HG03095 (cell line): ENCODE results near the gene SIGLECL1.

ENCODE experiments used
- ATAC-seq: cut with Tn5 transposase; IDR thresholded peaks from one replicate; pipeline ENCODE4 v1.9.1; 2021; ENCODE audit warnings: moderate library complexity; ENCODE audit not compliant: unreplicated experiment

Gene SIGLECL1

DNA sequence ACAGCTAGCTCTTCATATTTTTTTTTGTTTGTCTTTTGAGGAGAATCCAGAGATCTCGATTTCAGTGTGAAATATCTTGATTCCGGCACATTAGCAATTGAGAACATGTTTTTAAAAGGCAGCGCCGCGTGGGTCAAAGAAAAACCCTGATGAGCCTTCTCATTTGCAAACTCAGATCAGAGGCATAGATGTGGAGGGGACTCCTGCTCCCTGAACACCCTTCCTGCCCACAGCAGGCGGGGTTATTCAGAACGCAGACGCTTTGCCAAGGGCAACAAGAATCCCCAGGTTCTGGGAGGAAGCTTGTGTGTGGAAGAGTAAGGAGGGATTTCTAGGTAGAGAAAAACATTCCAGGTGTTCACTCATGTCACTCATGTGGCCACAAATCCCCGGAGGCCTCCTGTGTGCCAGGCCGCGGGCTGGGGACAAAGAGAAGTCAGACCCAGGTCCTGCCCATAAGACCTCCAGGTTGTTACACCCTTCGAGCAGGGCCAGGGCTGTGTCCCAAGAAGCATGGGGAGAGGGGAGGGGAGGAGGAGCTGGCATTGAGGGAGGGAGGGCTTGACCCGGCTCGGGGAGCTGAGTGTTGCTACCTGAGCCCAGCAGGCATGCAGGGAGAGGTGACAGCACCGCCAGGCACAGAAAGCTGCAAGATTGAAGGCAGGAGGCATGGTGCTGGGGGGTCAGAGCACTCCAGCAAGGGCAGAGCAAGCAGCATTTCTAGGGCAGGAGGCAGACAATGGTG is 44.7 kb downstream of the SIGLECL1 start:
- no peak for ATAC-seq

DNA sequence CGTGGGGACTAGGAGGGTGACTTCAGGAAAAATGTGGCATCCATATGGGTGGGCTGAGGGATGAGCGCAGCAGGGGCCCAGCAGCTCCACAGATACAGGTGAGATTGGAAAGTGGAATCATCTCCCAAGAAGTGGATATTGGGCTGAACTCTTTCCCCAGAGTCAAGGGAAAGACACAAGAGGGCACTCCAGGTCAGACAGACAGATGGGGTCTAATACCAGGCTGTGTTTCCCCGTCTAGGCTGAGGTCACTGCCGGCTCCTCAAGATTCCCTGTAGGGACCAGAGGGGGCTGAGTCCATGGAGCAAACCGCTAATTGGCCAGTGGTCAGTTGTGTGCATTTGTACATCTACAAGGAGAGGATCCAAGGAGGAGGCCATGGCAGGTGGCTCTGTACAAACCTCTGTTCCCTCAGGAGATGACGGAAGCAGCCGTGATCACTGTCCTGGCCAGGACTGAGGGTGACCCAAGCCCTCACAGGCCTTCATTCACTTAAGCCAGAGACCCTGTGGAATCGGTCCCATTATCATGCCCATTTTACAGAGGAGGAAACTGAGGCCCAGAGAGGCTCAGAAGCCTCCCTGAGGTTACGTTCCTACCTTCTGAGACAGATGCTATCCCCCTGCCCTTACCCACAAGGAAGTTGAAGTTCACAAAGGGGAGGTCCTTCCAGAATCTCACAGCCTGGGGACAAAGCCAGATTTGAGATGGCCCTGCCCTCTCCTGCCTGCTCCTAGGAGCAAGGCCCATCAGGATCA is 45.6 kb downstream of the SIGLECL1 start:
- ATAC-seq, result no peak

GRCh38 chr19:51297406-51297805 is 46.5 kb downstream of the SIGLECL1 start:
- no peak for ATAC-seq

GRCh38 chr19:51301266-51301665 is 50.4 kb downstream of the SIGLECL1 start:
- ATAC-seq, result no peak

GRCh38 chr19:51305479-51305878 is 54.6 kb downstream of the SIGLECL1 start:
- ATAC-seq, result no peak

- ATAC-seq, result no peak
Measured at GRCh38 chr19:51311351-51312257, 60.7 kb downstream of the SIGLECL1 start, which contains the start of gene IGLON5. Gene IGLON5, plus strand, starts transcription at chr19:51311644. Its CDS starts 204 bp downstream, at chr19:51311848.

DNA sequence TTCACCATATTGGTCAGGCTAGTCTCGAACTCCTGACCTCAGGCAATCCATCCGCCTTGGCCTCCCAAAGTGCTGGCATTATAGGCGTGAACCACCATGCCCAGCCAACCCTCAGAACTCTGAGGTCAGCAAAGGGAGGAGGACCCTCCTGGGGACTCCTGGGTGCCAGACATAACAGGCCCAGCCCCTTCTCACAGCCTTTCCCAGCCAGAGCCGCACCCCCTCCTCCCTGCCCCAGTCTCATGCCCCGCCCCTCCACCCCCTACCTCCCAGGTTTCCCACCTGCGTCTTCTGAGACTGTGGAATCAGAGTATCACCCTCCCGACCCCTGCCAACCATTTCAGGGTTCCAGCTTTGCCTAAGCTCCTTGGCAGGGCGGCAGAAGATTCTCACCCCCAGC is 65.8 kb downstream of the SIGLECL1 start:
- ATAC-seq, result no peak

GRCh38 chr19:51317376-51317775 is 66.5 kb downstream of the SIGLECL1 start:
- no peak for ATAC-seq

GRCh38 chr19:51317968-51318367 is 67.1 kb downstream of the SIGLECL1 start:
- ATAC-seq, result no peak
